KBM-7 (cell line): ENCODE data around the gene NPAS3.

Experiments used
- DNase-seq: peaks from one replicate; pipeline ENCODE4 v3.0.0-alpha.2; 2015
- in situ Hi-C: fragments of 300-500 bp; cut with MboI; formaldehyde crosslinking; loops from 2 replicates; pipeline ENCODE4 v1.14.3; 2020; ENCODE audit warnings: low sequenced_read_pairs, low pct_unique_long_range_greater_than_20kb, mixed read lengths

The NPAS3 gene

DNA sequence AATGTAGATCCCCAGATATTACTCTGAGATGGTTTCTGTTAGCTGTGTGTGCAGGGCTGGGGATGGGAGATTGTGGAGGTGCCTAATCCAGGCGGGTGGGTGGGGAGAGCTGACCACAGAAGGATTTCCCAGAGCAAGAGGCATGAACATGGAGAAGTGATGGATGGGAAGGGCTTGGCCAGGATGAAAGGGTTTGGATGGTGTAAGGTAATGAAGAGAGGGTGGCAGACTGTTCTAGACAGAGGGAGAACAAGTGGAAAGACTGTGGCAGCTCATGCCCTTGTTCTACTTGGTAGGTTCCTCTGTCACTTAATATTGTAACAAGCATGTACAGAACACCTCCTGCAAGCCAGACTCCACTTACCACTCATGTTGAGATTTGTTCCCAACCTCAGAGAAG is 187.8 kb downstream of the NPAS3 start:
- no peak for DNase-seq
- in situ Hi-C loops = no loop called here

DNA sequence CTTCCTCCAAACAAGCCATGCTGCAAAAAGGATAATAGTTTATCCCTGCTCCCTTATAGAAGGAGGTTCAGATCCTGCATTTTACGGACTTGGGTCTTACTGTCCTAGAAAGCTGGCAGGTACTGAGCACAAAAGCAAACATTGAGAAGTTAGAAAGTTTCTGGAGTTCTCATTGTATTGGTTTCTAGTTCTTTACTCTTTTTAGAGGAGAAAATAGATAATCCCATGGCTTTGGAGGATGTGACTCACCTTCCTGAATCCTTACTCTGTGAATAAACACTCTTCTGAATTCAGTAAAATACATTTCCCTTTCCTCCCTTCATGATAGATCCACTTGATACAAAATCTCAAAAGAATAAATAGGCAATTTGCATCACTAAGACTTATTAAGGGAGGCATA is 188.9 kb downstream of the NPAS3 start:
- DNase-seq = no peak
- in situ Hi-C loops = no loop called here

DNA sequence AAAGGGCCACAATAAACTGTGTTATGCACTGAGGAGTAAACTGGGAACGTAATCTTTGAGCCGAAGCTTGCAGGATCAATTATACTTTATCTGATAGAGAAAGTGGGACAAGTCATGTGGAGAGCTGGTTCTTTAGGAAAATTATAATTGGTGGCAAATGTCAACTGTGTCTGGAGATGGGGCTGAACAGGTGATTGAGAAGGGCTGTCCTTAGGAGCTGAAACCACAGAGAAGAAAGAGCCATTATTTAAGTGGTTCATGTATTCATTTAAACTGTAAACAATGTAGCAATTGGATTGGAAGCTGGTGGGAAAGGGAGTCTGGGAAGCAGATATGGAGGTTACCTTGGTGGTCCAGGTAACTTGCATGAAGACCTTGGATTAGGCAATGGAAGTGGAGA is 193.1 kb downstream of the NPAS3 start:
- in situ Hi-C loops = no loop called here
- DNase-seq = no peak

DNA sequence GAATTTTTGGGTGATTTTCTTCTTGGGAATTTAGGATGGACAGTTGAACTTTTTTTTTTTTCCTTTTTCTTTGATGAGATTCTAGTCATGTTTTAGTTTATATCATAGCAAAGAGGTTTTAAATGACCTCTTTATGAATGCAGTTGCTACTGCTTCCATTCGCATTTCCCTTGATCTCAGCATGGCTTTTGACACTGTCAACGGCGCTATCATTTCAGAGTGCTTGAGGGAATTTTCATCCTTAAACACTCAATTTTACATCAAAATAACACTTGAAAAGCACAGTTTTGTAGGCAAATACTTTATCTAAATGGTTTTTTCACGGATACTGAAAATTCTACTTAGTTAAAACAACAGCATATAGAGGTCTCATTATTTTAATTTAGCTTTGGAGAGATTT is 195.5 kb downstream of the NPAS3 start:
- in situ Hi-C loops = no loop called here
- no peak for DNase-seq

DNA sequence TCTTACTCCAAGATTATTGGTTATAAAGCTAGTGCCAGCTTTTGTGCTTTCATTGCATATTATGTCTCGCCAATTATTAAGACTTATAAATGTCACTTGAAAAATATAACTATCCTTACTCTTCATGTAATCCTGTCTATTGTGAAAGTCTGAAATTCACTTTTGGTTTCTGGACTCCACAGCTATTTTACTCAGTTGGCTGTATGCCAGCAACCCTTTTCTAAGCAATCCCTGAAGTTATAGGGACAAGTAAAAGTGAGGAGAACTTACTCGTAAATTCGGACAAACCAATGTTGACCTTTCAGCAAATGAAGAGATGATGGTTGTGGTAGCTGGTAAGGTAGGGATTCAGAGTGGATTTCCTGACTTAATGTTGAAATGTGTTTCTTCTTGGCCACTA is 196.3 kb downstream of the NPAS3 start:
- no peak for DNase-seq
- in situ Hi-C loops = no loop called here

DNA sequence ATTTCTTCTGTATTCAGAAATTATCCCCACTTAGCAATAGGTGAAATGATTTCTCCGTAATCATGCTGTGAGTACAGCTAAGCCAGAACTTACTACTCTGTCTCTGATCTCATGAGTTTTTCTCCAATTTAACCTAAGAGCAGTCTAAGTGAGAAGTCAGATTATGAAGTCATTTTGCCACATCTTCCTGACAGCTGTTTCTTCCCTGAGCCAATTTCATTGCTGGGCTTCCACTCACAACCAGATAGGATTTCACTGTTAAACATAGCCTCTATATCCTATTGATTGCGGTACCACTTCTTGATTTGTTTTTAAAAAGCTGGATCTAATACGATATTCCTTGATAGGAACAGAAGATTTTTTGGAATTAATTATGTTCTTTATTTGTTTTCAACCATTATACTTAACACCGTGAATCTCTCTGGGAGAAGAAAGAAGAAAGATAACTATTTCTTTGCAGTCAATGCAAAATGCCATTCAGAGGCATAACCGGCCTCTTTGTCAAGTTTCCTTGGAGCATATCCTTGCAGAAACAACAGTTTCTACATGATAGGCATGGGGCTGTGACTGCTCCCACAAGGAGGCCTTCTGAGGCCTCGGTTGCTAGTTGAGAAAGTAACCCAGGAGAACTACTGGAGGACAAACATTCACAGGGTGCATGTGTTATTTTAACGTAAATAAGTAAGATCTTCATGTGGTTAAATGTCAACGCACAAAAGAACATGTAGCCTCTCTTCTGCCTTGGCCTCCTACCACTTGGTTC is 212.2 kb downstream of the NPAS3 start:
- in situ Hi-C loops = no loop called here

DNA sequence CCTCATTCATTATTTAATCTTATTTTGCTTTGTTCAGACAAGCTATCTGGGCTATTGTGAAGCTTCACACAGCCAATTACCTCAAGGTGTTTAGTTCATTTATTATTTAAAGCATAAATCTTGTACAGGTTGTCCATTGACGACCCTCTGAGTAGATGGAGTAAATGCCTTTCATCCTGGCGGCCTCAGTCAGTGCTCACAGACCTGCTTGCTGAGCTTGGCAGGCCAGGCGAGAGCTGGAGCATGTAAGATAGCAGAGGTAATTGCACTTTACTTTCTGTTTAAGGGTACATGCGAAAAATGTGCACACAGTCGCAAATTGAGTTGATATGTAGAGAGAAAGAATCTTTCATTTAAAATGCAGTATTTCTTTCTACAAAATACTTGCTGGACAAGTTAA is 224.4 kb downstream of the NPAS3 start:
- in situ Hi-C loops = no loop called here
- no peak for DNase-seq

More for the DNA sequence above, 212.2 kb downstream of the NPAS3 start:
- no peak for DNase-seq

DNA sequence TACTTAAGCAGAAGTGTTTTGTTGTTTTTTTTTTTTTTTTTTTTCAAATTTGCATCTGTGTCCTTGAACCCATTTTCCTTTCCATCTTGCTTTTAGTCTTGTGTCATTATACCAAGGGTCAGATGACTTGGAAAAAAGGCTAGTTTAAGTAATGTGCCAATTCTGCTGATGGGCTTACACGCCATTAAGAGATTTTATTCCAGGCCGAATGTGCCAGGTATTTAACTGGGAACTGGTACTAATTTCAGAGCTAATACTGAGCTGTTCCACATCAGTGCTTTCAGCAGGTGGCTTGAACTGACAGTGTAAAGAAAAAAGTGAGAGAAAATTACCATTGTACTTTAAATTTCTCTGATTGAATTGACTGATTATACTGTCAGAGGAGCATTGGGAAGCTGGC is 224.9 kb downstream of the NPAS3 start:
- no peak for DNase-seq
- in situ Hi-C loops = no loop called here

DNA sequence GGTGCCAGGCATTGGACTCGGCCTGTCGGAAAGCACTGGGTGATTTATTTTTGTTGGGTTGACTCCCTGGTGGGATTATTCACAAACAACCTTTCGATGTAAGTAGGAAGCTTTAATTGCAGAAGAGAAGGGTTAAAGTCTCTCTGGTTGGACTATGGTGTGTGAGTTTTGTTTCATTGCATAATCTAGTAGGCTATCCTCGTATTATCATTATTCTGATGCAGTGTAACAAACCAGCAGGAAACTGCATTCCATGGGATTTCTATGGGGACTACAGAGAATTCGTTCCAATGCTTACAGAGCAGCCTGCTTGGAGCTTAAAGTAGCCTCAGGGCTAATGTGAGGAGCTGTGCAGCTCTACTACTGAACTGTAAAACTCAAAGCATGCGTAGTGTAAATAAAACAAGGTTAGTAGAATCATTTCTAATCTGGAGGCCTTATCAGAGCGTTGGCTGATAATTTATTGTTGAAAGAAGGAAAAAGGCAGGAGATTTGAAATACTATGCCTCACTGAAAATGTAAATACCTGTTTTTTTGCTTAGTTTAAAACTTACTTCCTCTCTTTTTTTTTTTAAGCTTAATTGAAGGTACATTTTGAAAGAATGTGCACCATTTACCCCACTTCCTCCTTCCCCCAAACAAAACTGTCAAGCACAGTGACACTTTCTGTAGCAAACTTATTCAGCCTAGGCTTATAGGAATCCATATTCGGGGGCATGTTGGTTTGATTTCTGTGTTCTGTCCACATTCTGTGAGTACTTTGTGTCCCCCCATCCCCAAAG is 226.7 kb downstream of the NPAS3 start:
- in situ Hi-C loops = no loop called here
- DNase-seq = peak; percentile 4

DNA sequence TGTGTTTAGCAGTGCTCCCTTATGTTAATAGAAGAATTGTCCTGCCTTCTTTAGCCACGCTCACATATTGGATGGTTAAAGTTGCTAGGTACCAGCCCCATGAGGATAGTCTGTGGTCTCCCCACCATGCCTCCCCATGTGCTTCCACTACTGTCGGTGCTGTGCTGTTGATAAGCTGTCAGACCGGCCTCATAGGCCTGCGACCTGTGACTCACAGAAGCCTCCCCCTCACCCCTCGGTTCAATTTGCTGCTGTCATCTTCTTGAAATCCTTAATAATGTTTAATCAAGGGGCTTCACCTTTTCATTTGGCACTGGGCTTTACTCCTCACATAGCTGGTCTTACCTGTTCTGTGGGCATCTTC is 227.2 kb downstream of the NPAS3 start:
- in situ Hi-C loops = no loop called here
- DNase-seq = no peak

DNA sequence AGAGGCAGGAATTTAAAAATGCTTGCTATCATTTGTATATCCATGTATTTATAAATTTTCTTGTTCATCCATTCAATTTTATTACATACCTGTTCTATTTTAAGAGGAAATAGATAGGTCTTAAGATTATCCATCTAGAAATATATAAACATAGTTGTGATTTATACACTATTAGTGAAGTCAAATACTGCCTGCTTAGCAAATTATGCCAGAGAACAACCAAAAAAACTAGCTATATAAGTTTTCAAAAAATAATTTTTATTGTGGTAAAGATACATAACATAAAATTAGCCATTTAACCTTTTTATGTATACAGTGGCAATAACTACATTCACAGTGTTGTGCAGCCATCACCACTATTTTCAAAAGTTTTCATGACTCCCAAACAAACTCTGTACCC is 237.3 kb downstream of the NPAS3 start:
- in situ Hi-C loops = no loop called here
- DNase-seq = no peak

DNA sequence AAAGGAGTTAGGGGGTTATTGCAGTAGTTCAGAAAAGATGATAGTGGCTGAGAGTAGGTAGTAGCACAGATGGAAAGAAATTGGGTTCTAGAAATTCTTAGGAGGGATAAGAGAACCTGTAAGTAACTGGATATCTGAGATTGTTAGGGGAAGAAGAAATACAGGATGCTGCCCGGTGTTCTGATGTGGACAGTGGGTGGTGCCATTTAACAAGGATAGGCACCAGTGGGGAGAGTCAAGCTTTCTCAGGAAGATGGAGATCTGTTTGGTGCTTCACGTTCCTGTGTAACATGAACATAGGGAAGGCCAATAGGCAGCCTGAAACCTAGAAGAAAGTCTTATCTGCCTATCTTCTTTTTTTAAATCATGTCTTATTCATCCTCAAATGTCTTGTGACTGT is 245.9 kb downstream of the NPAS3 start:
- peak; percentile 2 for DNase-seq
- in situ Hi-C loops = no loop called here

DNA sequence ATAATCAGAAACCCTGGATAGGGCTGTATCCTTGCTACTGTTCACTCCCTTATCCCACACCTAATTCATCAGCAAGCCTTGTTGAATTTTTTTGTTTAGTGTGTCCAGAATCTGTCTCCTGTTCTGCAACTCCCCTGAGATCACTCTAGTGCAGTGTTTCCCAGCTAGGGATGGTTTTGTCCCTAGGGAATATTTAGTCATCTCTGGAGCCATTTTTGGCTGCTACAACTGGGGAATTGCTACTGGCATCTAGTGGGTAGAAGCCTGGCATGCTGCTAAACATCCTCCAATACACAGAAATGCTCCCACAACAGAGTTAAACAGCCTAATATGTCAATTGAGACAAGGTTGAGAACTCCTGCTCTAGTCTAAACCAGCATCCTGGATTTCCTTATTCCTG is 248.0 kb downstream of the NPAS3 start:
- DNase-seq = no peak
- in situ Hi-C loops = no loop called here

DNA sequence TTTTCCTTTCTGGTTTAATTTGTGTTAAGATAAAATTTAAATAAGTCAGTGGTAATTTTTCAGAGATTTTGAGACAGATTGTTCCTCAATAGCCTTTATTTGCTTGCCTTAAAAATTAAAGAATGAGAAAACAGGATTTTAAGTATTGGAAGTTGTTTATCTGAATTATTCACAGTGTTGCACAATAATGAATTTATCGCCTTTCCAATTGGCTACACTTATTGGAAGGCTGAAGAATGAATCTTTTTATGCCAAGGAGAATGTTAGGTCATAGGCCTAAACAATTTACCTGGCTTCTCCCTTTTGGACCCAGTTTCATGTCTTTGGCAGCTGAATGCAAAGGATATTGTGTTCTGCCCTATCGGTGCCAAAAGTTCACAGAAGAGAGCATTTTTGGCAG is 250.2 kb downstream of the NPAS3 start:
- in situ Hi-C loops = no loop called here

DNA sequence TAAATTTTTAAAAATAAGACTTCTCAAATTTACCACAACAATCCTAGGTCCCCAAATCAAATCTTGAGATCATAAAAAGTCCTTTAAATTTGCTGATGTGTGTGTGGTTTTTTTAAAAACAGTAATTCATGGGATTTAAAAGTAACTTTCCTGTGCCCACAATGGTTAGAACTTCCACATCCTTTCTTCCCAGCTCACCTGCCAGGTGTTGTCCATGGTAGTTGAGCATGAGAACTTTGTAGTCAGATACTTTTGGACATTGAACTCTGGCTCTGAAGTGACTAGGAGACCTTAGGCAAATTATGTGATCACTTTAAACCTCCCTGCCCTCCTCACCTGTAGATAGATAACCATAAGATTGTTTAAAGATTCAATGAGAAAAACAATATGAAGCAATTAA is 253.2 kb downstream of the NPAS3 start:
- in situ Hi-C loops = no loop called here
- DNase-seq = no peak

More for the DNA sequence above, 250.2 kb downstream of the NPAS3 start:
- DNase-seq = no peak

DNA sequence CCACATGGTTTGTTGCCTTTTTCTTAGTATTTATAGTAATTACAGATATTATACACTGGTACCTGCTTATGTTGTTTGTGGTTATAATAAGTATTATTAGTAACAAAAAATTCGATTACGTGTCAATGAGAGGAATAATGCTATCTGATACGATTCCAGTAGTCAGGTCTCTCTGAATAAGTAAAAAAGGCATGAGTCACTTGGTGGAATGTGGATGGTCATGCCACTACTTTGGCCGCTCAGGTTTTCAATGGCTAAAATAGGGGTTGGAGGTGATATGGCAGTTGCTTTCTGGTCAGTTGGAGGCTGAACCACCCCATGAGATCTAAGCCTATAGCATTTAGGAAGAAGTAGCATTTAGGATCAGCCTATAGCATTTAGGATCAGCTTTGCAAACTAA is 255.9 kb downstream of the NPAS3 start:
- no peak for DNase-seq
- in situ Hi-C loops = no loop called here

DNA sequence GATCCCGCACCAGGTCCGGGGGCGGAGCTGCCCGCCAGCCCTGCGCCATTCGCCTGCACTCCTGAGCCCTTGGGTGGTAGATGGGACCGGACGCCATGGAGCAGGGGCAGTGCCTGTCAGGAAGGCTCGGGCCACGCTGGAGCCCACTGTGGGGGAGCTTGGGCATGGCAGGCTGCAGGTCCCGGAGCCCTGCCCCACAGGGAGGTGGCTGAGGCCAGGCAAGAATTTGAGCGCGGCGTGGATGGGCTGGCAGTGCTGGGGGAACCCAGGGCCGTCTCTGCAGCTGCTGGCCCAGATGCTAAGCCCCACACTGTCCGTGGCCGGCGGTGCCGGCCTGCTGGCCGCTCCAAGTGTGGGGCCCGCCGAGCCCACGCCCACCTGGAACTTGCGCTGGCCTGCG is 260.0 kb downstream of the NPAS3 start:
- DNase-seq = no peak
- in situ Hi-C loops = no loop called here

DNA sequence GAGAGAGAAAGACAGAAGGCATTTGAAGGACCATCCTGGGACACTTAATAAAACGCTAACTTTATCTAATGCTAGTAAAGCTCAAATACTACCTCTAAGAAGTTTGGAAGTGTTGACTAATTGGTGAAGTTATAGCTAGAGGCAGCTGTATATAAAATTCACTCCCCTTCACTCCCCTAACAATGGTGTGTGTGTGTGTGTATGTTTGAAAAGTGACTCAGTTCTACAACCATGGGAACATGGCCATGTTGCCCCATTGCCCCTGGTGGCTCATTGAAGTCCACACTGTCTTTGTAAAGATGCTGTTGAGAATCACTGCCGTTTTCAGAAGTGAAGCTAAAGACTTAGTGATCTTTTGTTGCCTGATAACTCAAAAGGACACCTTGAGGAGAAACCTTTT is 262.4 kb downstream of the NPAS3 start:
- in situ Hi-C loops = no loop called here
- DNase-seq = no peak

DNA sequence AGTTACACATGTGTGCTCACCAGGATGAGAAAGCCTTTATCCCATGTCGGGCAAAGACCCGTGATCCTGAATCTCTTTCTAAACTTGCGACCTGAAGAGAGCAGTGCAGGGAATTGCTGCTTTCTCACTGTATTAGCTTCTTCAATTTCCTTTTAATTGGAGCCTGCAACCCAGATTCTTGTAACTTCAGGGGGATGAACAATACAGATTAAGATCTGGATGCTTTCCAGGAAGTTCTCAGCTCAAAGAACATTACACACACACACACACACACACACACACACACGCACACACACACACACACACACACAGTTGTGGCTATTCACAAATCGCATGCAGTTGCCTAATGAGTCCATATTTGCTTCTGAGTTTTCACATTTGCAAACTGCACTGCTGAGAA is 268.3 kb downstream of the NPAS3 start:
- in situ Hi-C loops = no loop called here
- DNase-seq = no peak

DNA sequence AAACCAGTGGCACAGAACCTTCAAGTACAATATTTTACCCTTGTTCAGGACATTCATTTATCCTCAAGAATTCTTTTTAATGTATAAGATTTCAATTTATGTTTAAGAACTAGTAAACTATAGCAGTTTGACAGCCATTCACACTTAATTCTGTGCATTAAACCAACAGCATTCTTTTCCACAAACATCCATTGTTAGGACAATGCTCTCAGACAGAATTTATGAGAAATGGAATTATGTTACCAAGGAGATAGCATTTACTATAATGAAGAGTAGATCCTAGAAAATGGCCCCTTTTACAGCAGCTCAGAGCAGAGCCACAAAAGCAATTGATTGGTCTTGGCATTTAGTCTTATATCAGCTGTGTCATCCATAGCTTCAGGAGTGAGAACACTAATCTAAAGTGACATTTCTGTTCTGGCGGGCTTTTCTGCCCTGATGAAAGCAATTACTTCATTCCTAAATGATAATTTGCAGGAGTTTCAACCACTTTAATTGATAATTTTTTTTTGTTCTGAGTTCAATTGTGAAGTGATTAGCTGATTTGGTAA is 268.9 kb downstream of the NPAS3 start:
- DNase-seq = no peak
- in situ Hi-C loops = no loop called here

DNA sequence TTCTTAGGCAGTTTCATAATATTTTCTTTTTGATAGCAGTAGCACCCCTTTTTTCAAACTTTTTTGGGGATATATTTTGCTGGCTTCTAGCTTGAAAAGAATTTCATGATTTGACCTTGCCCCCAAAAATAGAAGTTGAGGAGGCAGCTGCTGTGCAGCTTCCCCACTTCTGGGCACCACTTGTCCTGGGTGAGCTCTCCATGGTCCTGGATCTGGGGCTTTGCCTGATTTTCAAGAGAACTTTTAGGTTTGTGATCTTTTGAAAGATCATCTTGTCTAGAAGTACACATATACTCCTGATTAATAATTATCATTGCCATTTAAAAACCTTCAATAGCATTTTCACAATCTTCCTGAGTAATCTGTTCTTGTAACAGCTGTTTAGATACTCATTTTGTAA is 271.6 kb downstream of the NPAS3 start:
- in situ Hi-C loops = no loop called here
- DNase-seq = peak; percentile 0
